Caco-2 (cell line): ENCODE data around the gene MAPK4. TPM values are rescaled to one million over a fixed set of nuclear protein-coding genes. Genes with fewer than 3 reads are reported as not detected.
A peak's percentile ranks its signal among the peaks of the same experiment; 100 is the strongest.

Experiments used
- BruUV-seq: library from RNA; stranded (reverse); fragments of 400-500 nt; replicated peaks from 2 replicates; lab custom pipeline; 2021; lab: Mats Ljungman, UMichigan
- CTCF ChIA-PET: fragments of 300-600 bp; sonication (Branson Sonifier 250); formaldehyde crosslinking; loops from one replicate; lab custom pipeline; 2022; ENCODE audit warnings: antibody characterized with exemption; lab: Charles Lee
- POLR2A ChIA-PET: fragments of 300-600 bp; sonication (Branson Sonifier 250); formaldehyde crosslinking; loops from one replicate; lab custom pipeline; 2022; ENCODE audit warnings: antibody characterized with exemption; lab: Charles Lee
- DNase-seq, 2 experiments: peaks; one replicate each; pipeline versions ENCODE4 v3.0.0 to v3.0.0-alpha.2; 2020 to 2022
- H3K27me3 ChIP-seq: replicated peaks from 2 replicates; pipeline ENCODE4 v1.6.0; 2011; ENCODE audit warnings: low read length; ENCODE audit not compliant: control insufficient read depth, insufficient read depth
- H3K36me3 ChIP-seq: 2 replicates; pipeline ENCODE4 v1.5.1; 2011; ENCODE audit warnings: low read length; ENCODE audit not compliant: control insufficient read depth, insufficient read depth
- H3K4me1 ChIP-seq: fragments of 250-450 bp; sonication (Bioruptor Pico); 2 replicates; pipeline ENCODE4 v1.5.1; 2020; ENCODE audit warnings: mild to moderate bottlenecking
- H3K4me3 ChIP-seq: 2 replicates; pipeline ENCODE4 v1.5.1; 2011; ENCODE audit warnings: low read depth, mild to moderate bottlenecking, control low read depth, low read length
- H3K9me3 ChIP-seq: fragments of 250-450 bp; sonication (Bioruptor Pico); 2 replicates; pipeline ENCODE4 v1.5.1; 2020; ENCODE audit warnings: mild to moderate bottlenecking, moderate library complexity
- H3K27ac Mint-ChIP-seq: one replicate; pipeline ENCODE4 v1.8.0; 2022; ENCODE audit warnings: mixed read lengths; ENCODE audit not compliant: unreplicated experiment
- H3K27me3 Mint-ChIP-seq: one replicate; pipeline ENCODE4 v1.8.0; 2022; ENCODE audit warnings: mixed read lengths; ENCODE audit not compliant: insufficient read depth, unreplicated experiment
- H3K36me3 Mint-ChIP-seq: one replicate; pipeline ENCODE4 v1.8.0; 2022; ENCODE audit warnings: mild to moderate bottlenecking, mixed read lengths; ENCODE audit not compliant: insufficient read depth, unreplicated experiment
- H3K4me1 Mint-ChIP-seq: one replicate; pipeline ENCODE4 v1.8.0; 2022; ENCODE audit warnings: low read depth, mixed read lengths; ENCODE audit not compliant: unreplicated experiment
- H3K4me3 Mint-ChIP-seq: one replicate; pipeline ENCODE4 v1.8.0; 2022; ENCODE audit warnings: mild to moderate bottlenecking, moderate library complexity, mixed read lengths; ENCODE audit not compliant: unreplicated experiment
- H3K9me3 Mint-ChIP-seq: one replicate; pipeline ENCODE4 v1.8.0; 2022; ENCODE audit warnings: mixed read lengths; ENCODE audit not compliant: unreplicated experiment
- CTCF ChIP-seq, 2 experiments: fragments of 200-600 bp in 1 of 2; IDR thresholded peaks; 1 replicate in 1 of 2; 2 replicates in 1 of 2; pipeline versions ENCODE4 v1.5.1 to v1.8.0; 2011 to 2022; ENCODE audit warnings: antibody characterized with exemption in 1 of 2, control low read depth in 1 of 2, inconsistent platforms in 1 of 2, low read depth in 1 of 2, low read length in 1 of 2, mild to moderate bottlenecking in 1 of 2, moderate library complexity in 1 of 2; ENCODE audit not compliant: insufficient read depth in 1 of 2, severe bottlenecking in 1 of 2, unreplicated experiment in 1 of 2
- intact Hi-C: fragments of 100-400 bp; cut with micrococcal nuclease; formaldehyde crosslinking; loops from one replicate; pipeline ENCODE4 v1.10.0; 2022; ENCODE audit not compliant: unreplicated experiment
- total RNA-seq: library from RNA; stranded (reverse); gene quantifications from 2 replicates; pipeline ENCODE4 v1.2.3, GENCODE V29; 2022

Gene MAPK4
- total RNA-seq, 1 experiment from 2014 or later: 0.88 TPM

- no peaks in the 10 kb centered on the region; the same call in 1 of the 2 replicates for H3K27me3 ChIP-seq
- Mint-ChIP-seq H3K4me1 (no peaks in the 10 kb centered on the region), H3K27me3 (peaks cover 4% of the 10 kb centered on the region), H3K27ac (no peak overlapping the region), H3K9me3 (no peaks in the 10 kb centered on the region), H3K36me3 (no peaks in the 10 kb centered on the region), H3K4me3 (no peak overlapping the region)
- BruUV-seq: no TSS peak
- POLR2A ChIA-PET: no interaction called here
- no peak overlapping the region for H3K4me3 ChIP-seq
- H3K9me3 ChIP-seq: no peaks in the 10 kb centered on the region
- no peaks in the 10 kb centered on the region for H3K36me3 ChIP-seq
- TF ChIP-seq CTCF (IDR thresholded peaks at IDR 0.05; ENCODE audit: insufficient read depth in 1 of 2, low read depth in 1 of 2, low read length in 1 of 2, severe bottlenecking in 1 of 2, unreplicated experiment in 1 of 2): no peak
- intact Hi-C loops: no loop called here
- no peaks in the 10 kb centered on the region for H3K4me1 ChIP-seq
- CTCF ChIA-PET: no interaction called here
- no peak for DNase-seq
Measured at GRCh38 chr18:50562686-50563085, 2.8 kb downstream of the MAPK4 start.

- CTCF ChIA-PET: no interaction called here
- intact Hi-C loops: no loop called here
- no TSS peak for BruUV-seq
- H3K4me1 ChIP-seq: no peaks in the 10 kb centered on the region
- Mint-ChIP-seq H3K9me3 (no peaks in the 10 kb centered on the region), H3K27ac (no peak overlapping the region), H3K36me3 (no peaks in the 10 kb centered on the region), H3K4me3 (no peak overlapping the region), H3K4me1 (no peaks in the 10 kb centered on the region), H3K27me3 (peaks cover 4% of the 10 kb centered on the region)
- H3K36me3 ChIP-seq: no peaks in the 10 kb centered on the region
- H3K27me3 ChIP-seq: no peaks in the 10 kb centered on the region; the same call in 1 of the 2 replicates
- H3K9me3 ChIP-seq: no peaks in the 10 kb centered on the region
- no peak overlapping the region for H3K4me3 ChIP-seq
- no peak for TF ChIP-seq CTCF (IDR thresholded peaks at IDR 0.05; ENCODE audit: insufficient read depth in 1 of 2, low read depth in 1 of 2, low read length in 1 of 2, severe bottlenecking in 1 of 2, unreplicated experiment in 1 of 2)
- DNase-seq: peak in 1 of 2 experiments; percentile 1
- POLR2A ChIA-PET: no interaction called here
Measured at GRCh38 chr18:50563376-50563775, 3.5 kb downstream of the MAPK4 start.

- Mint-ChIP-seq H3K4me3 (no peak overlapping the region), H3K27me3 (peaks cover 4% of the 10 kb centered on the region), H3K4me1 (no peaks in the 10 kb centered on the region), H3K27ac (no peak overlapping the region), H3K36me3 (no peaks in the 10 kb centered on the region), H3K9me3 (no peaks in the 10 kb centered on the region)
- ChIA-PET POLR2A (no interaction called here), CTCF (no interaction called here)
- no peaks in the 10 kb centered on the region for H3K9me3 ChIP-seq
- H3K36me3 ChIP-seq: no peaks in the 10 kb centered on the region
- intact Hi-C loops: no loop called here
- H3K4me3 ChIP-seq: no peak overlapping the region
- no peak for DNase-seq
- no TSS peak for BruUV-seq
- no peaks in the 10 kb centered on the region for H3K4me1 ChIP-seq
- TF ChIP-seq CTCF (IDR thresholded peaks at IDR 0.05; ENCODE audit: insufficient read depth in 1 of 2, low read depth in 1 of 2, low read length in 1 of 2, severe bottlenecking in 1 of 2, unreplicated experiment in 1 of 2): no peak
- H3K27me3 ChIP-seq: no peaks in the 10 kb centered on the region
Measured at GRCh38 chr18:50569930-50570329, 10.0 kb downstream of the MAPK4 start.
